NOMO-1 treated with dmso at 0.1 percent for 144 hours (cell line): ENCODE data around the gene VPS13D.
"Not testable (repeated sequence)": the region's sequence is repeated elsewhere in the genome, so short reads cannot be mapped to it uniquely, and the experiment has no call there.

Source experiments
- DNase-seq: peaks from one replicate; lab custom pipeline; 2025; ENCODE audit not compliant: unreplicated experiment; lab: John Stamatoyannopoulos, UW

Gene VPS13D

GRCh38 chr1:12284486-12284885 lies 54.7 kb downstream of the VPS13D start:
- no peak for DNase-seq

- DNase-seq: no peak
These were observed 55.8 kb downstream of the VPS13D start for GRCh38 chr1:12285496-12286143.

DNA sequence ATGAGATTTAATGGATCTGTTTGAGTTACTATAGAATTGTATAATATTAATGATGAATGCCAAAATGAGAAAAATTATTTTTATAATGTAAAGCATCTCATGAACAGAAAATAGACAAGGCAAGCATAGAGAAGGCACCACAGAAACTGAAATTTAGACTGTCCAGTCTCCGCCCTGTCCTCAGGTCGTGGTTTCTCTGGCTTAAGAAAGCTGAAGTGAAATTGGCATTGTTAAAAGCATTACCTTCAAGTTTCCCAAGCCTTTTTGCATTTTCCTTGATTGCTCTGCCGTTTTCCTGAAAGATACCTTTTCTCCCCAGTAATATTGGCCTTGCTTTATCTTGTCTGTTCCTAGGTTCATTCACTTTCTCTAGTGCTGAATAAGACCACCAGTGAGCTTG lies 58.0 kb downstream of the VPS13D start:
- DNase-seq: no peak

DNA sequence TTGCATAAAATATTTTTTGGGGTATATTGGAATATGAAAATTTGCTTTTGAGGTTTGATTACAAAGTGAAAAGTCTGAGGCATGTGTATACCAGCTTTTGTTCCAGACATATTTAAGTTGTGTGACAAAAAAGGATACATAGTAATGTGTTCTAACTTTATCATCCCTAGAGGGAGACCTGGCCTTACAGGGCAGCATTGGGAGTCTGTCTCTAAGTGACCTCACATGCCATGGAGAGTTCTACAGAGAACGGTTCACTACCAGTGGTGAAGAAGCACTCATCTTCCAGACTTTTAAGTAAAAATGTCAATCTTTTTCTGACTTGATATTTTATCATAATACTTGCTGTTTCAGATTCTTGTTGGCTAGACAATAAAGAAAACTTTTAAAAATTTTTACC lies 61.0 kb downstream of the VPS13D start:
- no peak for DNase-seq

DNA sequence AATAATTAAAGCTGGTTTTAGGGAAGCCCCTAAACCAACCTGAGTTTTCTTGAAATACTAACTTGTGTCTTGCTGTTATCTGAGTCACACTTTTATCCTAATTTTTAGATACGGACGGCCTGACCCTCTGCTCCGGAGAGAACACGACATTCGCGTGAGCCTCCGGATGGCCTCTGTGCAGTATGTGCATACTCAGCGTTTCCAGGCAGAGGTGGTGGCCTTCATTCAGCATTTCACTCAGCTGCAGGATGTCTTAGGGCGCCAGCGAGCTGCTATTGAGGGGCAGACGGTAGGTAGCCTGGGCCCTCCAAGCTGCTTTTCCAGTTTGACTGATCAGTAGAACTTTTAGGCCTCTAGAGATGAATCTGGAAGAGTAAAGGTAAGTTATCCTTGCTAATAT lies 63.6 kb downstream of the VPS13D start:
- no peak for DNase-seq

DNA sequence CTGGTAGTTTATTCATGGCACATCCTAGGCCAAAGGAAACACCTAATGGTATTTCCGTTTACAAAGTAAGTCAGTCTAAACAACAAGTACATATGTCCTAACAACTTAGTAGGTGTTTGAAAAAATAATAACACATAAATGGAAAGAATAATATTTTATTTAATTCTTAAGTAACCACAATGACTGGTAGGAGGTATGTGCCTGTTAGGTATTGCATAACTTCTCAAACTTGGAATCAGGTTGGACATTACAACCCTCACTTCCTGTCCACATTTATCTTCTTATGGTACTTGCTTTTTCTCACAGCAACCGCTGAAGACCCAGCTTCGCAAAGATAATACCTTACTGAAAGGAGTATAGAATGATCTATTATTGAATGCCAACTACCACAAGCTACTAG lies 64.2 kb downstream of the VPS13D start:
- DNase-seq: no peak

- DNase-seq: no peak
These were observed 66.2 kb downstream of the VPS13D start for GRCh38 chr1:12296016-12296415.

DNA sequence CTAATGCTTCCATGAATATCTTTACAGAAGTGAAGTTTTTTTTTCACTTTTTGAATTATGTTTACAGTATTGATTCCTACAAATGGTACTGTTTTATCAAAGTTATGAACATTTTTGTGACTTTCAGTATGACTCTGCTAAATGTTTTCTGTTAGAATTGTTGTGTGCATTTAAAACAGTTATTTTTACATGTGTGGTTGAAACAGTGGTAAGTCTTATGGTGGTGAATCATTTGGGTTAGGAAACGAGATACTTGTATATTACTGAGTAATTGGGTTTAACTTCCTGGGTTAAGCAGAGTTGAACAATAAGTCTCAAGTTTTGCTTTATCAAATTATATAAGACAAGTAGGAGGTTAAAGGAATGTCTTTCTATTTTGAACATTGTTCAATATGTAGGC lies 66.8 kb downstream of the VPS13D start:
- no peak for DNase-seq

GRCh38 chr1:12300706-12301105 lies 70.9 kb downstream of the VPS13D start:
- DNase-seq: no peak

DNA sequence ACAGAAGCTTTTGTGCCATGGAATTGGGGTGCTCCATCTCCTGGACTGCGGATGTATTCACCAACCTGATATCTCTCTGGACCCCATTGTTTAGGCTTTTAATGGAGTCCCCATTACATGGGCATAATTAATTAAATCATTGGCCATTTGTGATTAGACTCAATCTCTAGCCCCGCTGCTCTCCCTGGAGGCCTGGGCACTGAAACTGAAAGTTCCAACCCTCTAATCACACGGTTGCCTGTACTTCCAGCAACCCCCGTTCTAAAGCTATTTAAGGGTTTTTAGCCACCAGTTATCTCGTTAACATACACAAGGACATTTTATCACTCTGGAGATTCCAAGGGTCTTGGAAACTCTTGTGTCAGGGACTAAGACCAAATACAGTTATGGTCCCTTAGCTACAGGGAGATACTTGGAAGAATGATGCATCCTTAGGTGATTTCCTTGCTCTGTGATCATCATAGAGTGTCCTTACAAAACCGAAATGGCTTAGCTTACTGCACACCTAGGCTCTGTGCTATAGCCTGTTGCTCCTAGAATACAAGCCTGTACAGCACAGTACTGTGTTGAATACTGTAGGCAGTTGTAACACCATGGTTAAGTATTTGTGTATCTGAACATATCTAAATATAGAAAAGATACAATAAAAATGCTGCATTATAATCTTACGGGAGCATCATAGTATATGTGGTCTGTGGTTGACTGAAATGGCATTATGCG lies 71.8 kb downstream of the VPS13D start:
- DNase-seq: no peak

GRCh38 chr1:12302798-12303447 lies 73.1 kb downstream of the VPS13D start:
- DNase-seq: no peak

DNA sequence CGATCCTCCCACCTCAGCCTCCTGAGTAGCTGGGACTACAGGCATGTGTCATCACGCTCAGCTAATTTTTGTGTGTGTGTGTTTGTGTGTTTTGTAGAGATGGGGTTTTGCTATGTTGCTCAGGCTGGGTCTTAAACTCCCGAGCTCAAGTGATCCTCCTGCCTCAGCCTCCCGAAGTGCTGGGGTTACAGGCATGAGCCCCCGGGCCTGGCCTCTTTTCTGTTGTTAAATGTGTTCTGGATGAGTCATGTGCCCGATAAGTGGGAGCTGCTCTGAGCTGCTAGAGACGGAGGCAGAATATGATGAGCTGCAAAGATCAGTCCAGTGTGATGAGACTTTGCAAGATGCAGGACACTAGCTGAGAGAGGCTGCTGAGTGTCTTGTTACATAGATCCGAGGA lies 75.5 kb downstream of the VPS13D start:
- no peak for DNase-seq

GRCh38 chr1:12309783-12310742 lies 80.2 kb downstream of the VPS13D start:
- DNase-seq: no peak

- no peak for DNase-seq
These were observed 84.6 kb downstream of the VPS13D start for GRCh38 chr1:12314333-12314903.

DNA sequence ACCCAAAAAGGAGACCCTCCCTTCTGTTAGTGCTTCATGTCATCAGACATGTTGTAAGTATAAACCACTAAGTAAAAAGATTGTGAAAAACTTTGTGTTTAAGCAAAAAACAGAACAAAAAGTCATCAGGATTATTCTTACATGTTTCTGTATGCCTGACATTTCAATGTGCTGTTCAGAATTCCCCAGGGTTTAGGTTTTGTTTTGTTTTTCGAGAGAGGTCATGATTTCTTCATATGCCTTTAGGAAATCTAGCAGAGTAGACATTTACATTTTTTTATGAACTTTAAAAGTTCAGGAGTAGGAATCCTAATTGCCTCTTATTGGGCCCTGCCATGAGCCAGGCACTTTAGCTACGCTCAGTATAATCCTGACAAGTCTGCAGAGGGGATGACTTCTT lies 85.3 kb downstream of the VPS13D start:
- no peak for DNase-seq

- DNase-seq: no peak
These were observed 86.5 kb downstream of the VPS13D start for GRCh38 chr1:12316331-12316730.

GRCh38 chr1:12320486-12320885 lies 90.7 kb downstream of the VPS13D start:
- DNase-seq: no peak

DNA sequence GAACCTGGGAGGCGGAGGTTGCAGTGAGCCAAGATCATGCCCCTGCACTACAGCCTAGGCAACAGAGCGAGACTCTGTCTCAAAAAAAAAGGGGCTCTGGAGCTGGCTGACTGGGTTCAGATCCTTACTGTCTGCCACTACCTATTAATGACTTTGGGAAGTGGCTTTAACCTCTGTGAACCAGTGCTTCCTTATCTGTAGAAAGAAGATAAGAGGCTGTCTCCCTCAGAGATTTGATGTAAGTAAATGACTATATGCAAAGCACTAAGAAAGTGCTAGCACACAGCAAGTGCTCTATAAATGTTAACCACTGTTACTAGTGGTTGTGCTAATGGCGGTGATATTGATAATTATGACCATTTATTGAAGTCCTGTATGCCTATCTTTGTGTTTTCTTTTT lies 94.6 kb downstream of the VPS13D start:
- DNase-seq: no peak

DNA sequence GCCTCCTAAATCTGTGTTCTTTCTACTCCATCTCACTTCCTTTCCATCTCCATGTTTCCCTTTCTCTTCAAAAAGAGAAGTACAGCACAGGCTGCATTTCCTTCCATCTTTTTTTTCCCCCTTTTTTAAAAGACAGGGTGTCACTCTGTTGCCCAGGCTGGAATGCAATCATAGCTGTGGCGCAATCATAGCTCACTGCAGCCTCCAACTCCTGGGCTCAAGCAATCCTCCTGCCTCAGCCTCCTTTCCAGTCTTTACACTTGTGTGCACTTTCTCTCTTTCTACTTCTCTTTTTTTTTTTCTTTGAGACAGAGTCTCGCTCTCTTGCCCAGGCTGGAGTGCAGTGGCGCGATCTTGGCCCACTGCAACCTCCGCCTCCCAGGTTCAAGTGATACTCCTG lies 95.1 kb downstream of the VPS13D start:
- DNase-seq: not testable (repeated sequence)

GRCh38 chr1:12326986-12327385 lies 97.2 kb downstream of the VPS13D start:
- DNase-seq: no peak

GRCh38 chr1:12327566-12327965 lies 97.7 kb downstream of the VPS13D start:
- DNase-seq: no peak
